Measurements from ENCODE around the gene TENM4.
"Not testable (repeated sequence)": the region's sequence is repeated elsewhere in the genome, so short reads cannot be mapped to it uniquely, and the experiment has no call there.

Gene TENM4

DNA sequence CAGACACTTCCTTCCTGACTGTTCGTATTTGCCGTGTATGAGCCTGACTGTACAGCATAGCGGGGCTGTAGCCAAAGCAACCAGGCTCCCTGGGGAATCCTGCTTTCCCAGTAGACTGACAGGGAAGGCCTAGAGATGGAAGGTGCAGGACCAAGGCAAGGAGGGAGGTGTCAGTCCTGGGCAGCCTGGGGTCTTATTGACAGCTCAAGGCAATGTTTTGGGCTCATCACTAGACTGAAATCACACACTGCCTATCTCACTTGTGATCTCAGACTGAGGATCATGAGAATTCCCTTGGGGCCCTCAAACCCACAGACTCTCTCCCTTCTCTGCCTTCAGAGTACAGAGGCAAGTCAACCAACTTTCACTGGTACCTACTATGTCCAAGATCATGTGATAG lies 519.3 kb downstream of the TENM4 start:
- no peak for DNase-seq

DNA sequence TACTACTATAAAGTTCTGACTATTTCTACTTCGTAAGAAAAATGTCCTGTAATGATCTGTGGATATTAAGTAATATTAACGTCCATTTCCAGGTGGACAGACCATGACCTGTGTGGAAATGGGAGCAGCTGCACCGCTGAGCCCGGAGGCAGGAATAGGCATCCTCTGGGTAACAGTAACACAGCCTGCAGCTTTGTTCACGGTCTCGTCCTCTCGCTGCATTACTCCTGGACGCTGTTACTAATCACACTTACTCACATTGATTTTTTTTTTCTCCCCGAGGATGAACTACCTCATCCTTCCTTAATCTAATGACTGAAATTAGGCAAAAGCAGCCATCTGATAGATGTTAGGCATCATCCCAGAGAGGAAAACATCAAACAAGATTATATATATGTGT lies 520.5 kb downstream of the TENM4 start:
- DNase-seq = no peak

DNA sequence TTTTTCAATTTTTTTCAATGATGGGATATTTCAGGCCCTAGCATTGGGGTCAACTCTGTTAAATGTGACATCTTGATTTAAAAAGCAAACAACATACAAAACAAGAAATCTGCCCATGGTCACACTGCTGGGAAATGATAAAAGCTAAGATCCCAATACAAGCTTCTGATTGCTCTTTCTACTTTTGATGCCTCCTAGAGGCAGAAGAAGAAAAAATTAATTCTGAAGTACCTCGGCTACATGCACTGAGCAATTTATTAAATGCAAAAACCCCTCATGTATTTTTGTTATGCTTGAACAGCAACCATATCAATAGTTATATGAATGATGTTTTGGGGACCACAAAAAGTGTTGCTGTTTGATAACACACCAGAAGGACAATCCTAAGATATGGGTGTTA lies 524.1 kb downstream of the TENM4 start:
- DNase-seq = no peak

DNA sequence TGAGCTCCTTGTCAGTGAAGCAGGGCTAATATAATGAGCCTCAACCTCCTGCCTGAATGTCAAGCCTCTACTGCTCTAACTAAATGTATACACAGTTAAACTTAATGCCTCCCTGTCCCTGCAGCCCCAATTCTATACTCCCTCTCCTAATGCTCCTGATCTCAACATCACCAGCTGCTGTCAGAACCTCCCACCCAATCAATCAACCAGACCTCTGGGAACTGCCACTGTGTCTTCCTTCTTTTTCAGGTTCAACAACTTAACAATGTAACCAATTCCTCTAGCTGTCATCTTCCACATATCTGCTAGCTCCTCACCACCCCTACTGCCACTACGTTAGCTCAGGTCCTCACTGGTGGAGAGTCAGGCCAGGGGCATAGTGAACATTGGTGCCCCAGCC lies 526.3 kb downstream of the TENM4 start:
- DNase-seq = no peak

DNA sequence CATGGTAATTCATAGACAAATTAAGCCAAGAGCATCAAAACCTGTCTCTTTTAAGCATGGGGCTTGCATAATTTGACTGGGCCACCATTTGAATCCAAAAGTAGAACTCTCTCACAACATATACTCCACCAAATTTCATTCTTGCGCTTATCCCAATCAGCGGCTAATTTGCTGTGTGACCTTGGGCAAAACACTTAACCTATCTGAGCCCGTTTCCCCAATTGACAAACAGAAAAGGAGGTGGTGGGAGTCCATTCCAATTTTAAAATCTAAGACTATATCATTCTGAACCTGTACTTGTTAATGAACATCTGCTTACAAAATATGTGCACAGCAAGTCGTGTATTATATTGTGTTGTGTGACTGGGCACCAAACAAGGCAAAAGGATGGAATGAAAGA lies 528.1 kb downstream of the TENM4 start:
- no peak for DNase-seq

DNA sequence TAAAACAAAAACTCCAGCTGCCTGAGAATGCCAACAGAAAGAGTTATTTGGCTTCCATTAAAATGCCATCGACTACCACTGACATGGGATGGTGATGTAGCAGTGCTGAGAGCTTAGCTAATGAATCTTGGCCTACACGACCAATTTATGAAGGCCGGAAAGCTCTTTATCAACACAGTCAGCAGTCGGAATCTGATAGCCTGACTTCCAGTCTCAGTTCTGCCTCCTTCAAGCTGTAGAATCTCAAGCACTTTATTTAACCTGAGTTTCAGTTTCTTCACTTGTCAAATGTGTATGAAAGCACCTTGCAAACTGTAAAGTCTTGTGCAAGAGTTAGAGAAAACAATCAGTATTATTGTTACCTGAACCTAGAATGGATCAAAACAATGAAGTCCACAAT lies 530.5 kb downstream of the TENM4 start:
- no peak for DNase-seq

DNA sequence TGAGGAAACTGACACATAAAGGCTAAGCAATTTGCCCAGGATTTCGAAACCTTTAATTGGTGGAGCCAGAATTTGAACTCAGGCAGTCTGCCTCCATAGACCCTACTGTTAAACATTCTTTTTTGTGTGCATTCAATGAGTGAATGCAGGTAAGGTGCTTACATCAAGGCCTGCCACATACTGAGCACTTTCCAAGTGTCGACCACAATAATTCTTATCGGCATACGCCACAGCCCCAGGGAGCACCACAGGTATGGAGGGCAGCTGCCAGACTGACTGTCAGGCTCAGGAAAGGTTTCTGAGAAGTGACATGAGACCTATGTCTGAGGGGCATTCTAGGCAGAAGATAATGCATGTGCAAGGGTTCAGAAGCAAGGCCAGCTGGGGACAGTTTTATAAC lies 531.4 kb downstream of the TENM4 start:
- DNase-seq = no peak

DNA sequence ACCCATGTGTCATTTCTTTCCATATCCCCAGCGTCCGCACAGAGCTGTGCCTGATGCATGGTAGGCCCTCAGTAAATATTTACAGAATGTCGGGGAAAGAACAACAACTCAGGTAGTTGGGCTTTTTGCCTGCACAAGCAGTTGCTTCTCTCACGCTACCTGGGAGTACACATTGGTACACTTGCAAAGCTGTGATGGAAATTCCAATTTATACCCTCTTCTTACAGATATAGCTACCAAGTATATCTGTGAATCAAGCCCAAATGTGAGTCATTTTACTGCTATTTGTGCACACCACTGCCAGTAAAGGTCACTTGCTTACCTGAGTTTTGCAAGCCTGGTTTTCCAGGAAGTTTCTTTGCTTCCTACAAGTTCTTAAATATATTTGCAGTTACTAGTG lies 533.2 kb downstream of the TENM4 start:
- DNase-seq = no peak

DNA sequence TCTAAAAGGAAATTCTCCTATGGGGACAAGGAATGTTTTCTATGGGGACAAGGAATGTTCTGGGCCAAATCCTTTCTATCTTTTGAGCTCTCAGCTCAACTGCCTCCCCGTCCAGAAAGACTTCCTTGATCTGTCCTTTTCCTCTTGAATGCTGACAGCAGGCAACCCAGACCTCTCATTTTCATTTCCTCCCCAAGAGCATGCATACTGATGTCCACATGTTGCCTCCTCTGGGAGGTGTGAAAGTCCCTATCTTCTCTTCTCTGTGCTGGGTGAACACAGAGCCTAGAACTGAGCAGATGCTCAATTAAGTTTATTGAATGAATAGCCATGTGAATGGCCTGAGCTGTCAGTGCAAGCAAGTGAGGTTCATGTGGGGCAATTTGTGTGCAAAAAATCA lies 534.3 kb downstream of the TENM4 start:
- no peak for DNase-seq

DNA sequence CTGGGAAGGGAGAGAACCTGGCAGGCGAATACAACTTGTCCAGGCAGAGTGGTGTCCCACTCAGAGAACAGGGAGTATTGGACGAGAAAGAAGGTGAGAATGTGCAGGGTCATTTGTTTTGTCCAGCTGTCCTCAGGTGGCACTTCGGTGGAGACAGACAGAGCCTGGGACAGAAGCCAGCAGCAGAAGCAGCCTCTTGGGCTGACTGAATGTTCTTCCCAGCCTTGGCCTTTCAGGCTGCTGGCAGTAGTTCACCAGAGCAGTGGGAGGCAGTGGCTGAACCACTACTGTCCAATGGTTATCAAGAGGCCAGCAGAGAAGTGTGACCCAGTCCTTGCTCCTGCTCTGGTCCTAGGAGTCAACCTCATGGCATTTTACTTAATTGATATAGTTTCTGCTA lies 535.1 kb downstream of the TENM4 start:
- DNase-seq = no peak

DNA sequence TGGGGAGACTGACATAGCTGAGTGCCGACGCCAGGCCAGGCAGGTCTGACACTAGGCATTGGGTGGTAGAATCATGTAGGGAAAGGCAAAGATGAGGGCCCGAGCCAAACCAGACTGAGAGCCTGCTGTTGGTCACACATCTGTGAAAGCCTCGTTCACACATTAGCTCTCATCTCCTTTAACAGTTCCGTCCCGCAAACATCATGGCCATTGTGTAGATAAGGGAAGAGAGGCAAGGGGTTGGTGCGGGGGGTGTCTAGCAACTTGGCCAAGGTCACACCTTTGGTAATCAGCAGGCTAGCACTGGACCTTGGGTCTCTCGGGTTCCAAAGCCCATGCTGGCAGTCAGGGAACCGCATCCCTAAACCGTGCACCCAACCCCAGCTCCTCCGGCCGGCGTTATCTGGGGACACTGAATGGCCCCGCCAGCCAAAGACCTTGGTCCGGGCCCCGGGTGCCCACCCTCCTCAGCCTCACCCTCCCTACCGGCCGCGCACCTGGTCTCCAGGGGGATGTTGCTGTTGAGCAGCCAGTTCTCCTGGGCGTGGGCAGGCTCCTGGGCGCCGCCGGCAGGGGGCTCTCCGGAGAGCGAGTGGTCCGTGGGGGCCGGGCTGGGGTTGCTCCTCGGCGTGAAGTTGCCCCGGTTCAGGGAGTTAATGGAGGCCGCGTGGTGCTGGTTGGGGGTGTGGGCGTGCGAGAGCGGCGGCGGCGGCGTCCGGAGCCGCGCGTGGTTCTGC lies 537.9 kb downstream of the TENM4 start:
- DNase-seq = no peak

DNA sequence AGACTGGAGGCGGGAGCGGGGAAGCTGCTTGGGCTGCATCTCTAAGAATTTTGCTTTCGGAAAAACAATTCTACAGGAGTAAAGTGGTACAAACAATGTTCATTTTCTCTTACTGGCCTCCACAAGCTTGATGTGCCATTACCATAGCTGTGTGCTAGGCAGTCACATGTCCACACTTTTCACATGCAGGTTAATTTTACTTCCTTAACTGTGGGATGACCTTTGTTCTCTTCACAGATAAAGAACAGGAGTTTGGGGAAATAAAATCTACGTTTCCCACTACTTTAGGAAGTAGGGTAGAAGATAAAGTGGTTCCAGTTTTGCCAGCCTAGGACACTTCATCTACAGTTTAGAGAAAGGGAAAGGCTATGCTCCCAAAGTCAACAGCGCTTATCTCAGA lies 539.0 kb downstream of the TENM4 start:
- no peak for DNase-seq

DNA sequence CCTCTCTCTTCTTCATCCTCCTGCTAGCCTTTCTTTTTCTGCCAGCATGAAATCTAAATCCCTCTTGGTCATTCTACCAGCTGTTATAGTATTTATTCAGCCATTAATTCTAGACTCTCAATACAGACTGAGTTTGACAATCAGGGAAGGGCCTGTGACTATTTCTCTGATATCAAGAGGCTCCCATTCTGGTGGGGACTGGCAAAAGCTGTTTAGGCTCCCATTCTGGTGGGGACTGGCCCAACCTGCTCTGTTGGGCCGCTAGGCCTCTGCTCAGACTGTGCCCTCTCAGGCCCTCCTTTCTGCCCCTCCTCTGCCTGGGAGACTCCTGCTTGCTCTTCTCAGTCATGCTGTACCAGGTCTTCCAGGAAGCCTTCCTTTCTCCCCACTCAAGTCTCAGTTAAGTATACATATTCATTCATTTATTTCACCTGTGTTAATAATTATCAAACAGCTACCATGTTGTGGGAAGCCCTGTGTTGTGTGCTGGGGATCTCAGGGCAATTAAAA lies 542.5 kb downstream of the TENM4 start:
- DNase-seq = no peak

DNA sequence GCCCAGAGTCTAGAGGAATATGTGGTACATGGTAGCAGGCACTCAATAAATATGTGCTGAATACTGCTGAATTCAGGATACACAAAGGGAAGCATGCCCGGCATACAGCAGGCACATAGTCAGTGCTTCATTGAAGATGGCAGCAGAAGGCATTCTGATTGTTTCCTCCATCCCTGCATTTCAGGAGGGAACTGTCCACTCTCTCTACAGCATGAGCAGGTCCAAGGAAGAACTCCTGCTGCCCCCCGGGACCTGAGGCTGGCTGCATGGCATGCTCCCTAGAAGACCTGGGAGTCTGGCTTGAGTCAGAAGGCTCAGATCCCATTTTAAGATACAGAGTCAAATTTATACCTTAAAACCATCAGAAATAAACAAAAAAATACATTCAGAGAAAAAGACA lies 546.8 kb downstream of the TENM4 start:
- DNase-seq = no peak

DNA sequence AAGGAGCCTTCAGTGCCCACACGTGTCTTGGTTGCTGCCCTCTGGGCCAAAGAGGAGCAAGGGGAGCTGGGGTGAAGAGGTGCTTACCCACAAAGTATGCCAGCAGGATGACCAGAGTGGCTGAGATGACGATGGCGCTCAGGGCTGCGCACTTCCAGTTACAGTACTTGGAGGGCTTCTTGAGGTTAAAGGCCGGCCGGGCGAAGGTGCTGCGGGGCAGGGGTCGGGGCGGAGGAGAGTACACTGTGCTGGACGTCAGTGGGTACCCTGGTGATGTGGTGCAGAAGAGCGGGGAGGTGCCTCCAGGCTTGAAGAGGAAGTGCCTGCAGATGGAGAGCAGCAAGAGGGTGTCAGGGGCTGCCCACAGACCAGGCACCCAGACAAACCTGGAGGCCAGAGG lies 551.1 kb downstream of the TENM4 start:
- DNase-seq = no peak

DNA sequence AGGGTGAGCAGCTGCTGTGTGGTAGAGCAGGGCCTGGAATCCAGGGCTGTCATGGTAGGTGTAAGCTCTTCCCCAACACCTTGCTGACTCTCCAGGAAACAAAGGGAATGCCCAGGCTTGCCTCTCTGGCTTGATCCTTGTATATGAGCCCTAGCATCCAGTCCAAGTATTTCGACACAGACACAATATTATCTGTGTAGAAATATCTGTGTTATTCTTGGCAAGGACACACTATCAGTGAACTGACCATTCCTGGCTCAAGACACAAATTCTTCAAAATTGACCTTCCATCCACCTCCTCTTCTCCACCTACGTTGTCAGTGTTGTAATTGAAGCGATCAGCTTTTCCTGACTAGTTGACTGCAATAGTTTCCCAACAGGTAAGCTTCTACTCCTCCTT lies 554.2 kb downstream of the TENM4 start:
- no peak for DNase-seq

DNA sequence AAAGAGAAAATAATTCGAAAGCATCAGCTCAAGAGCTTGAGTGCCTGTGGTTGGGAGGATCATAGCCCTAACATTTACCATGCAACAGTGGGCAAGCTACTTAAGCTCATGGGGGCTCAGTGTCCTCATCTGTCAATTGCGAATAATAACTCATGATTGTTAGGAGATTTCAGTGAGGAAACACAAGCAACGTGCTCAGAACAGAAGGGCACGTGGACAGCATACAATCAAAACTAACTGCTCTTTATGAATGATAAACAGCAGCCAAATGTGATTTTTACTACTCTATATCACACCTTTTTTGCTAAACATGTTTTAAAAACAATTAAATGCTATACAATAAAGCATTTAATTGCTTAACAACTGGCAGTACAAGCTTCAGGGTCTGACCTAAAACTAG lies 556.1 kb downstream of the TENM4 start:
- no peak for DNase-seq

DNA sequence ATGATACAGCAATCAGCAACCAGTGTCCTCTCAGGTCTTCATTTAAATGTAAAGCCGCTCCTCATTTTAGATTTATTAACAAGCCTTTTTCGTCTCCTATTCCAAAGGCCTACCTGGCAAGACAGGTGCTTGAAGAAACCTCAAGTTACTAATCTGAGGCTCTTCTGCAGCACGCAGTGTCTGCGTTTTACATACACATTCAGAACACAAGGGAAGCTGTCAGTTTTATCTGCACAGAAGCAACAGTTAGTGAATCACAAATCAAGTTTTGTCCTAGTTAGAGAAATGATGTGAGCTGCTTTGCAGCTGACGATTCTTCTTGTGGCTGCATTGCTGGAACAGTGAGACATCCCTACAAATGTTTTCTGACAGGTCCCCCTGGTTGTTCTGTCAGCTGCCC lies 557.3 kb downstream of the TENM4 start:
- no peak for DNase-seq

DNA sequence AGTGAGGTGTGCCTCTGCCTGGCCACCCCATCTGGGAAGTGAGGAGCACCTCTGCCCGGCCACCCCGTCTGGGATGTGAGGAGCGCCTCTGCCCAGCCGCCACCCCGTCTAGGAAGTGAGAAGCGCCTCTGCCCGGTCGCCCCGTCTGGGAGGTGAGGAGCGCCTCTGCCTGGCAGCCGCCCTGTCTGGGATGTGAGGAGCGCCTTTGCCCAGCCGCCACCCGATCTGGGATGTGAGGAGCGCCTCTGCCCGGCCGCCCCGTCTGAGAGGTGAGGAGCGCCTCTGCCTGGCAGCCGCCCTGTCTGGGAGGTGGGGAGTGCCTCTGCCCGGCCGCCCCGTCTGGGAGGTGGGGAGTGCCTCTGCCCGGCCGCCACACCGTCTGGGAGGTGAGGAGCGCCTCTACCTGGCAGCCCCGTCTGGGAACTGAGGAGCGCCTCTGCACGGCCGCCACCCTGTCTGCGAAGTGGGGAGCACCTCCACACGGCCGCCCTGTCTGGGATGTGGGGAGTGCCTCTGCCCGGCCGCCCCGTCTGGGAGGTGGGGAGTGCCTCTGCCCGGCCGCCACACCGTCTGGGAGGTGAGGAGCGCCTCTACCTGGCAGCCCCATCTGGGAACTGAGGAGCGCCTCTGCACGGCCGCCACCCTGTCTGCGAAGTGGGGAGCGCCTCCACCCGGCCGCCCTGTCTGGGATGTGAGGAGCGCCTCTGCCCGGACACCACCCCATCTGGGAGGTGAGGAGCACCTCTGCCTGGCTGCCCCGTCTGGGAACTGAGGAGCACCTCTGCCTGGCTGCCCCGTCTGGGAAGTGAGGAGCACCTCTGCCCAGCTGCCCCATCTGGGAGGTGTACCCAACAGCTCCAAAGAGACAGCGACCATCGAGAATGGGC lies 561.5 kb downstream of the TENM4 start:
- not testable (repeated sequence) for DNase-seq

DNA sequence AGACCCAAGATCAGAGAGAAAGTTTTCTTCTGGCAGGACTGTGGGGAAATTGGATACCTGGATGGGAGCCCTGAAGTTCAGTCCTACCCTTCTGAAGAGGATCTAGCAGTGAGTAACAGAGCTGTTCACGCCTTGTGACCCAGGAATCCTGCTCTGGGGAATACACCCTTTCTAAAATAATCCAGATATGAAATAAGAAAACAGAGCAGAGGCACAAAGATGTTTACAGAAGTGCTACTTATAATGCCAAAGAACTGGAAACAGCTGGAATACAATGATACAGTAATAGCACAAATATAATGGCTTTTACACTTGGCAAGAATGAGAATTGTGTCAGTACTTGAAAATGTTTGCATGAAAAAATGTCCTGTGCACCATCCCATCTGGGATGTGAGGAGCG lies 562.2 kb downstream of the TENM4 start:
- DNase-seq = no peak

DNA sequence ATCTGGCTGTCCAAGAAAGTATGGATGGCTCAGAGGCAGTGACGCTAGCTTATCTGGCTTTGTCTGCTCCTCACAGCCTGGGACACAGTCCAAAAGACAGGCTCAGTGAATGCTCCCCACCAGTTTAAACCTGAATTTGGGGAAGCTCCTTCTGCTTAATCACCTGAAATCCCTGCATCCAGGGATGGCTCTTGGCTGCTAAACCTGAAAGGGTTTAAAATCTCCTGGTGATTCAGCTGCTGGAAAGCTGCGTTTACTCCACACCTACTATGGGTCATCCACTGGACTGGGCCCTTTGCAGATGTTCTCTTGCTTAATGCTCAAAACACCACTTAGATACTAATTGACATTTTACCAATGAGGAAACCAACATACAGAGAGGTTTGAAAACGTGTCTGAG lies 564.2 kb downstream of the TENM4 start:
- no peak for DNase-seq

DNA sequence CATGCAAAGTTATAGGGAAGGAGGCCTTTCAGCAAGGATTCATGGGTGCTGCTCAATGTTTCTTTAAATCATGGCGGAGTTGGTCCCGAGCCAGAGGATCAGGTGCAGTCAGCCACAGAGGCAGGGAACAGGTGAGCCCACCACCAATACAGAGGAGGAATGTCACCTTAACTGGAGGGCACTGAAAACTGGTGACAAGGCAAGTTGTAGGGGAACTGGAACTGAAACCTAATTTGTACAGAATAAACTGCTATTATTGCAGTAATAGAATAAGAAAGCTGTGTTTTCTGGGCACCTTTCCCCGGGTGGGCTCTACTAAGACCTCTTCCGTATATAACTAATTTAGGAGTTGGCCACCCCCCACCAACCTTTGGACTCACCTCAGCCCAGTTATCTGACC lies 570.2 kb downstream of the TENM4 start:
- no peak for DNase-seq

DNA sequence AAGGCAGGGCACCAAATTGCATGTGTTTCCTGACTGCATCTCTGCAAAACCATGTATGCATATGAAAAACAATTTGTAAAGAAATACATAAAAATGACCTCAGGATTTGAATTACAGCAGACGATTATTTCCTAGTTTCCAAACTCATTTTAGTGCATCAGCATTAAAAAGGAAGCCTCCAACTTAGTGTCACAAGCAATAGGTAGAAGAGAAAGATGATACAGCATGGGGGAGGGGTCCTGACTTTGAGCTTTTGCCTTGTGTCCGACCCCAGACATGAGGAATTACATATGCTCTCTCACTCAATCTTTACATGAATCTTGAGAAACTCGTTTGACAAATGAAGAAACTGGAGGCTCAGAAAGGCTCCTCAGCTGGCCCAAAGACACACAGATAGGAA lies 571.5 kb downstream of the TENM4 start:
- DNase-seq = no peak

DNA sequence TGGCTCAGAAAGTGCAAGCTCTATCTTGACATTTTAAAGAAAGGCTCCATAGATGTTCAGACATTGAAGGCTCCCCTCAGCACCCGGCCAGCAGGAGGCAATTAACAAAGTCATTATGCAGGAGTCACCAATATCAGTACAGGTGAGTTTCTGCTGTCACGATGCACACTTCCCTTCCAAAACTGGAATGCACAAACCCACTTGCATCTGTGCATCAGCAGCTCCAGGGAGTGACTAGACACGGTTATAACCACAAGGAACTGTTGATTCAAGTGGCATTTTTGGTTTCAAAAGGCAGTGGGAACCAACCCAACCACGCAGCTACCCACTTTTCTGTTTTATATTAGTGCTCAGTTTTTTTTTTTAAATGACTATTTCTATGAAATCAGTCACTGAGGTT lies 572.3 kb downstream of the TENM4 start:
- no peak for DNase-seq
